ENCODE measurements around the gene PASD1.

The PASD1 gene

GRCh38 chrX:151624677-151625076, 61.2 kb downstream of the PASD1 start:
- H3K4me1 ChIP-seq (ENCODE audit: control insufficient read depth, insufficient read depth, low read length, unreplicated experiment), result no peaks in the 10 kb centered on the region
- H3K79me2 ChIP-seq (ENCODE audit: control insufficient read depth, insufficient read depth, low read length, unreplicated experiment), result no peaks in the 10 kb centered on the region
- no peak overlapping the region for H2AFZ ChIP-seq (ENCODE audit: low read length, unreplicated experiment)
- H3K36me3 ChIP-seq (ENCODE audit: insufficient read depth, low read length), result no peaks in the 10 kb centered on the region
- H3K27ac ChIP-seq (ENCODE audit: low read depth, low read length), result no peak overlapping the region
- H3K27me3 ChIP-seq (ENCODE audit: insufficient read depth, low read length), result no peaks in the 10 kb centered on the region
- H3K4me3 ChIP-seq (ENCODE audit: low read depth, low read length), result no peak overlapping the region

- Histone ChIP-seq H3K4me1 (ENCODE audit: control insufficient read depth, insufficient read depth, low read length, unreplicated experiment) (no peaks in the 10 kb centered on the region), H2AFZ (ENCODE audit: low read length, unreplicated experiment) (no peak overlapping the region), H3K27ac (ENCODE audit: low read depth, low read length) (no peak overlapping the region), H3K4me3 (ENCODE audit: low read depth, low read length) (no peak overlapping the region), H3K27me3 (ENCODE audit: insufficient read depth, low read length) (no peaks in the 10 kb centered on the region), H3K79me2 (ENCODE audit: control insufficient read depth, insufficient read depth, low read length, unreplicated experiment) (no peaks in the 10 kb centered on the region), H3K36me3 (ENCODE audit: insufficient read depth, low read length) (no peaks in the 10 kb centered on the region)
These were observed 68.3 kb downstream of the PASD1 start for GRCh38 chrX:151631822-151632221.

GRCh38 chrX:151633157-151633556, 69.7 kb downstream of the PASD1 start:
- H3K36me3 ChIP-seq (ENCODE audit: insufficient read depth, low read length), result no peaks in the 10 kb centered on the region
- no peaks in the 10 kb centered on the region for H3K27me3 ChIP-seq (ENCODE audit: insufficient read depth, low read length)
- H3K79me2 ChIP-seq (ENCODE audit: control insufficient read depth, insufficient read depth, low read length, unreplicated experiment), result no peaks in the 10 kb centered on the region
- H2AFZ ChIP-seq (ENCODE audit: low read length, unreplicated experiment), result no peak overlapping the region
- H3K27ac ChIP-seq (ENCODE audit: low read depth, low read length), result no peak overlapping the region
- H3K4me3 ChIP-seq (ENCODE audit: low read depth, low read length), result no peak overlapping the region
- H3K4me1 ChIP-seq (ENCODE audit: control insufficient read depth, insufficient read depth, low read length, unreplicated experiment), result no peaks in the 10 kb centered on the region

- Histone ChIP-seq H3K36me3 (ENCODE audit: insufficient read depth, low read length) (no peaks in the 10 kb centered on the region), H3K27me3 (ENCODE audit: insufficient read depth, low read length) (no peaks in the 10 kb centered on the region), H3K4me3 (ENCODE audit: low read depth, low read length) (no peak overlapping the region), H3K79me2 (ENCODE audit: control insufficient read depth, insufficient read depth, low read length, unreplicated experiment) (no peaks in the 10 kb centered on the region), H3K4me1 (ENCODE audit: control insufficient read depth, insufficient read depth, low read length, unreplicated experiment) (no peaks in the 10 kb centered on the region), H2AFZ (ENCODE audit: low read length, unreplicated experiment) (no peak overlapping the region), H3K27ac (ENCODE audit: low read depth, low read length) (no peak overlapping the region)
These were observed 71.5 kb downstream of the PASD1 start for GRCh38 chrX:151634937-151635336.

GRCh38 chrX:151641564-151641963, 78.1 kb downstream of the PASD1 start:
- no peaks in the 10 kb centered on the region for H3K36me3 ChIP-seq (ENCODE audit: insufficient read depth, low read length)
- no peaks in the 10 kb centered on the region for H3K79me2 ChIP-seq (ENCODE audit: control insufficient read depth, insufficient read depth, low read length, unreplicated experiment)
- no peaks in the 10 kb centered on the region for H3K4me1 ChIP-seq (ENCODE audit: control insufficient read depth, insufficient read depth, low read length, unreplicated experiment)
- H2AFZ ChIP-seq (ENCODE audit: low read length, unreplicated experiment), result no peak overlapping the region
- H3K27me3 ChIP-seq (ENCODE audit: insufficient read depth, low read length), result no peaks in the 10 kb centered on the region
- no peak overlapping the region for H3K27ac ChIP-seq (ENCODE audit: low read depth, low read length)
- H3K4me3 ChIP-seq (ENCODE audit: low read depth, low read length), result no peak overlapping the region

- Histone ChIP-seq H3K27me3 (ENCODE audit: insufficient read depth, low read length) (no peaks in the 10 kb centered on the region), H2AFZ (ENCODE audit: low read length, unreplicated experiment) (no peak overlapping the region), H3K27ac (ENCODE audit: low read depth, low read length) (no peak overlapping the region), H3K4me3 (ENCODE audit: low read depth, low read length) (no peak overlapping the region), H3K4me1 (ENCODE audit: control insufficient read depth, insufficient read depth, low read length, unreplicated experiment) (no peaks in the 10 kb centered on the region), H3K79me2 (ENCODE audit: control insufficient read depth, insufficient read depth, low read length, unreplicated experiment) (no peaks in the 10 kb centered on the region), H3K36me3 (ENCODE audit: insufficient read depth, low read length) (no peaks in the 10 kb centered on the region)
These were observed 111.8 kb downstream of the PASD1 start for GRCh38 chrX:151675121-151675746.

- no peak overlapping the region for H2AFZ ChIP-seq (ENCODE audit: low read length, unreplicated experiment)
- no peak overlapping the region for H3K4me3 ChIP-seq (ENCODE audit: low read depth, low read length)
- H3K27me3 ChIP-seq (ENCODE audit: insufficient read depth, low read length), result no peaks in the 10 kb centered on the region
- no peaks in the 10 kb centered on the region for H3K79me2 ChIP-seq (ENCODE audit: control insufficient read depth, insufficient read depth, low read length, unreplicated experiment)
- H3K36me3 ChIP-seq (ENCODE audit: insufficient read depth, low read length), result no peaks in the 10 kb centered on the region
- no peak overlapping the region for H3K27ac ChIP-seq (ENCODE audit: low read depth, low read length)
- H3K4me1 ChIP-seq (ENCODE audit: control insufficient read depth, insufficient read depth, low read length, unreplicated experiment), result no peaks in the 10 kb centered on the region
These were observed 112.7 kb downstream of the PASD1 start for GRCh38 chrX:151676196-151676595.

GRCh38 chrX:151679798-151680402, 116.4 kb downstream of the PASD1 start:
- H3K36me3 ChIP-seq (ENCODE audit: insufficient read depth, low read length), result no peaks in the 10 kb centered on the region
- no peaks in the 10 kb centered on the region for H3K27me3 ChIP-seq (ENCODE audit: insufficient read depth, low read length)
- H2AFZ ChIP-seq (ENCODE audit: low read length, unreplicated experiment), result no peak overlapping the region
- no peaks in the 10 kb centered on the region for H3K79me2 ChIP-seq (ENCODE audit: control insufficient read depth, insufficient read depth, low read length, unreplicated experiment)
- no peak overlapping the region for H3K27ac ChIP-seq (ENCODE audit: low read depth, low read length)
- no peaks in the 10 kb centered on the region for H3K4me1 ChIP-seq (ENCODE audit: control insufficient read depth, insufficient read depth, low read length, unreplicated experiment)
- H3K4me3 ChIP-seq (ENCODE audit: low read depth, low read length), result no peak overlapping the region

- Histone ChIP-seq H3K79me2 (ENCODE audit: control insufficient read depth, insufficient read depth, low read length, unreplicated experiment) (no peaks in the 10 kb centered on the region), H2AFZ (ENCODE audit: low read length, unreplicated experiment) (no peak overlapping the region), H3K4me1 (ENCODE audit: control insufficient read depth, insufficient read depth, low read length, unreplicated experiment) (no peaks in the 10 kb centered on the region), H3K36me3 (ENCODE audit: insufficient read depth, low read length) (no peaks in the 10 kb centered on the region), H3K27ac (ENCODE audit: low read depth, low read length) (no peak overlapping the region), H3K4me3 (ENCODE audit: low read depth, low read length) (no peak overlapping the region), H3K27me3 (ENCODE audit: insufficient read depth, low read length) (no peaks in the 10 kb centered on the region)
These were observed 117.3 kb downstream of the PASD1 start for GRCh38 chrX:151680805-151681204.

- no peak overlapping the region for H2AFZ ChIP-seq (ENCODE audit: low read length, unreplicated experiment)
- no peaks in the 10 kb centered on the region for H3K27me3 ChIP-seq (ENCODE audit: insufficient read depth, low read length)
- no peaks in the 10 kb centered on the region for H3K79me2 ChIP-seq (ENCODE audit: control insufficient read depth, insufficient read depth, low read length, unreplicated experiment)
- no peak overlapping the region for H3K27ac ChIP-seq (ENCODE audit: low read depth, low read length)
- H3K36me3 ChIP-seq (ENCODE audit: insufficient read depth, low read length), result no peaks in the 10 kb centered on the region
- no peak overlapping the region for H3K4me3 ChIP-seq (ENCODE audit: low read depth, low read length)
- H3K4me1 ChIP-seq (ENCODE audit: control insufficient read depth, insufficient read depth, low read length, unreplicated experiment), result no peaks in the 10 kb centered on the region
These were observed 124.2 kb downstream of the PASD1 start for GRCh38 chrX:151687635-151688034.

GRCh38 chrX:151688695-151689094, 125.2 kb downstream of the PASD1 start:
- no peaks in the 10 kb centered on the region for H3K36me3 ChIP-seq (ENCODE audit: insufficient read depth, low read length)
- no peak overlapping the region for H3K4me3 ChIP-seq (ENCODE audit: low read depth, low read length)
- no peaks in the 10 kb centered on the region for H3K27me3 ChIP-seq (ENCODE audit: insufficient read depth, low read length)
- no peaks in the 10 kb centered on the region for H3K4me1 ChIP-seq (ENCODE audit: control insufficient read depth, insufficient read depth, low read length, unreplicated experiment)
- H3K27ac ChIP-seq (ENCODE audit: low read depth, low read length), result no peak overlapping the region
- H2AFZ ChIP-seq (ENCODE audit: low read length, unreplicated experiment), result no peak overlapping the region
- no peaks in the 10 kb centered on the region for H3K79me2 ChIP-seq (ENCODE audit: control insufficient read depth, insufficient read depth, low read length, unreplicated experiment)

All from ACC112 (cell line).